Coronary artery (tissue), 2 donors: ENCODE results near the gene LZTR1.

Experiments
- DNase-seq: peaks from one replicate; pipeline ENCODE4 v3.0.0-alpha.2; 2017; ENCODE audit warnings: low spot score
- H3K27ac ChIP-seq, 2 donors: fragments of 200-600 bp; sonication (generic); one replicate each; pipeline ENCODE4 v1.5.1; 2016 to 2019
- H3K4me3 ChIP-seq: fragments of 200-600 bp; sonication (generic); 2 replicates; pipeline ENCODE4 v1.5.1; 2016; ENCODE audit warnings: mild to moderate bottlenecking, moderate library complexity
- CTCF ChIP-seq: fragments of 200-600 bp; sonication (generic); IDR thresholded peaks from one replicate; pipeline ENCODE4 v1.5.1; 2019; ENCODE audit warnings: antibody characterized with exemption

LZTR1 gene

GRCh38 chr22:21012446-21013407 is 30.6 kb downstream of the LZTR1 start:
- no peak overlapping the region for H3K4me3 ChIP-seq
- no peak for DNase-seq
- TF ChIP-seq CTCF, result no peak
- no peak overlapping the region for H3K27ac ChIP-seq

- no peak for TF ChIP-seq CTCF
- Histone ChIP-seq H3K4me3 (peak overlapping the region; percentile 66), H3K27ac (peak overlapping the region; percentile 56 to 66)
- DNase-seq, result no peak
Observed at GRCh38 chr22:21013657-21014201, 31.6 kb downstream of the LZTR1 start.

GRCh38 chr22:21014202-21014725 is 32.2 kb downstream of the LZTR1 start:
- no peak for TF ChIP-seq CTCF
- DNase-seq, result peak; percentile 91
- Histone ChIP-seq H3K4me3 (peak overlapping the region; percentile 66), H3K27ac (peak overlapping the region; percentile 56 to 66)

- no peak for DNase-seq
- H3K27ac ChIP-seq, result peak within 1 kb of the TSS; percentile 56 to 66
- no peak for TF ChIP-seq CTCF
- peak within 1 kb of the TSS; percentile 66 for H3K4me3 ChIP-seq
Observed at GRCh38 chr22:21014726-21015465, 32.8 kb downstream of the LZTR1 start, which contains the start of gene P2RX6. TSS of gene P2RX6 (plus strand) at chr22:21015165. CDS start at chr22:21015175, 10 bp downstream.

- Histone ChIP-seq H3K27ac (peak overlapping the region in 1 of 2 donors; percentile 66), H3K4me3 (peak overlapping the region; percentile 66)
- no peak for TF ChIP-seq CTCF
- DNase-seq, result no peak
Observed at GRCh38 chr22:21015466-21016006, 33.4 kb downstream of the LZTR1 start.

- Histone ChIP-seq H3K27ac (no peak overlapping the region), H3K4me3 (no peak overlapping the region)
- peak; percentile 59 for DNase-seq
- TF ChIP-seq CTCF, result no peak
Observed at GRCh38 chr22:21016644-21017420, 34.7 kb downstream of the LZTR1 start.
